Osteoblast (primary cell): ENCODE measurements around the gene ADGRA1. TPM values are rescaled to one million over a fixed set of nuclear protein-coding genes. Genes with fewer than 3 reads are reported as not detected.
A peak's percentile ranks its signal among the peaks of the same experiment; 100 is the strongest.

Experiments used
- DNase-seq: peaks from one replicate; pipeline ENCODE4 v3.0.0; 2011; ENCODE audit warnings: low spot score, mixed read lengths; ENCODE audit not compliant: insufficient read length; ENCODE audit errors: missing footprints
- H2AFZ ChIP-seq: 2 replicates; pipeline ENCODE4 v1.6.0; 2011; ENCODE audit warnings: mild to moderate bottlenecking, low read length
- H3K27ac ChIP-seq: 2 replicates; pipeline ENCODE4 v1.5.1; 2011; ENCODE audit warnings: mild to moderate bottlenecking, low read depth, low read length, moderate library complexity
- H3K27me3 ChIP-seq: 2 replicates; pipeline ENCODE4 v1.6.0; 2012; ENCODE audit warnings: mild to moderate bottlenecking, control low read depth, inconsistent platforms, low read length, moderate library complexity; ENCODE audit not compliant: insufficient read depth
- H3K36me3 ChIP-seq: 2 replicates; pipeline ENCODE4 v1.5.1; 2011; ENCODE audit warnings: mild to moderate bottlenecking, low read length, control low read depth, moderate library complexity; ENCODE audit not compliant: insufficient read depth
- H3K4me1 ChIP-seq: 2 replicates; pipeline ENCODE4 v1.5.1; 2011; ENCODE audit warnings: mild to moderate bottlenecking, low read length, control low read depth, moderate library complexity; ENCODE audit not compliant: insufficient read depth
- H3K4me2 ChIP-seq: 2 replicates; pipeline ENCODE4 v1.6.0; 2011; ENCODE audit warnings: mild to moderate bottlenecking, low read length; ENCODE audit not compliant: insufficient read depth
- H3K4me3 ChIP-seq: fragments of 200-600 bp; sonication (generic); 3 replicates; pipeline ENCODE4 v1.5.1; 2012; ENCODE audit warnings: mild to moderate bottlenecking, low read length, inconsistent platforms; ENCODE audit not compliant: insufficient read depth
- H3K79me2 ChIP-seq: 2 replicates; pipeline ENCODE4 v1.6.0; 2012; ENCODE audit warnings: mild to moderate bottlenecking, low read length, control low read depth, inconsistent platforms; ENCODE audit not compliant: insufficient read depth
- H3K9me3 ChIP-seq: 2 replicates; pipeline ENCODE4 v1.5.1; 2011; ENCODE audit warnings: low read depth, low read length, control low read depth
- H4K20me1 ChIP-seq: 2 replicates; pipeline ENCODE4 v1.6.0; 2012; ENCODE audit warnings: mild to moderate bottlenecking, low read length, control low read depth; ENCODE audit not compliant: insufficient read depth
- CTCF ChIP-seq: IDR thresholded peaks from 2 replicates; pipeline ENCODE4 v1.5.1; 2011; ENCODE audit warnings: mild to moderate bottlenecking, low read depth, low read length, moderate library complexity; ENCODE audit errors: extremely low read depth
- total RNA-seq: library from RNA; depleted of rRNA; stranded (reverse); fragments of >200 nt; gene quantifications from 2 replicates; pipeline ENCODE4 v1.2.3, GENCODE V29; 2012

Gene ADGRA1
- total RNA-seq, 1 donor = not detected

- Histone ChIP-seq H3K27ac (no peak overlapping the region), H3K36me3 (no peaks in the 10 kb centered on the region), H3K4me3 (no peak overlapping the region), H3K27me3 (no peaks in the 10 kb centered on the region), H3K4me1 (no peaks in the 10 kb centered on the region), H3K4me2 (no peak overlapping the region), H2AFZ (no peak overlapping the region), H3K79me2 (no peaks in the 10 kb centered on the region), H3K9me3 (no peaks in the 10 kb centered on the region), H4K20me1 (no peaks in the 10 kb centered on the region)
- no peak for TF ChIP-seq CTCF
- no peak for DNase-seq
Observed at GRCh38 chr10:133117688-133118071, 30.0 kb downstream of the ADGRA1 start.

- H3K27me3 ChIP-seq = no peaks in the 10 kb centered on the region
- TF ChIP-seq CTCF = no peak
- no peaks in the 10 kb centered on the region for H4K20me1 ChIP-seq
- DNase-seq = peak; percentile 29
- no peaks in the 10 kb centered on the region for H3K4me1 ChIP-seq
- no peak overlapping the region for H3K4me2 ChIP-seq
- H3K27ac ChIP-seq = no peak overlapping the region
- H3K4me3 ChIP-seq = no peak overlapping the region
- no peaks in the 10 kb centered on the region for H3K36me3 ChIP-seq
- no peaks in the 10 kb centered on the region for H3K9me3 ChIP-seq
- no peak overlapping the region for H2AFZ ChIP-seq
- no peaks in the 10 kb centered on the region for H3K79me2 ChIP-seq
Observed at GRCh38 chr10:133121479-133121878, 33.8 kb downstream of the ADGRA1 start.

- Histone ChIP-seq H3K79me2 (no peaks in the 10 kb centered on the region), H3K4me1 (no peaks in the 10 kb centered on the region), H3K4me2 (no peak overlapping the region), H3K4me3 (no peak overlapping the region), H3K27me3 (no peaks in the 10 kb centered on the region), H3K36me3 (no peaks in the 10 kb centered on the region), H3K27ac (no peak overlapping the region), H3K9me3 (no peaks in the 10 kb centered on the region), H2AFZ (no peak overlapping the region), H4K20me1 (no peaks in the 10 kb centered on the region)
- no peak for TF ChIP-seq CTCF
- peak; percentile 57 for DNase-seq
Observed at GRCh38 chr10:133122171-133122935, 34.6 kb downstream of the ADGRA1 start.

- DNase-seq = peak; percentile 82
- no peaks in the 10 kb centered on the region for H3K9me3 ChIP-seq
Observed at GRCh38 chr10:133123050-133123745, 35.5 kb downstream of the ADGRA1 start.

More at GRCh38 chr10:133123050-133123745, 35.5 kb downstream of the ADGRA1 start:
- Histone ChIP-seq H4K20me1 (no peaks in the 10 kb centered on the region), H2AFZ (no peak overlapping the region), H3K4me2 (no peak overlapping the region), H3K27ac (no peak overlapping the region), H3K4me3 (no peak overlapping the region), H3K4me1 (no peaks in the 10 kb centered on the region), H3K36me3 (no peaks in the 10 kb centered on the region), H3K27me3 (no peaks in the 10 kb centered on the region), H3K79me2 (no peaks in the 10 kb centered on the region)
- no peak for TF ChIP-seq CTCF
